ENCODE data around the gene FBXO11.
"Not testable (repeated sequence)": the region's sequence is repeated elsewhere in the genome, so short reads cannot be mapped to it uniquely, and the experiment has no call there.

Gene FBXO11

GRCh38 chr2:47906157-47907038 lies at the start of gene FBXO11:
TSS of gene FBXO11 (minus strand) at chr2:47906498. CDS start at chr2:47905720, 778 bp downstream.
- DNase-seq: peak; percentile 81

DNA sequence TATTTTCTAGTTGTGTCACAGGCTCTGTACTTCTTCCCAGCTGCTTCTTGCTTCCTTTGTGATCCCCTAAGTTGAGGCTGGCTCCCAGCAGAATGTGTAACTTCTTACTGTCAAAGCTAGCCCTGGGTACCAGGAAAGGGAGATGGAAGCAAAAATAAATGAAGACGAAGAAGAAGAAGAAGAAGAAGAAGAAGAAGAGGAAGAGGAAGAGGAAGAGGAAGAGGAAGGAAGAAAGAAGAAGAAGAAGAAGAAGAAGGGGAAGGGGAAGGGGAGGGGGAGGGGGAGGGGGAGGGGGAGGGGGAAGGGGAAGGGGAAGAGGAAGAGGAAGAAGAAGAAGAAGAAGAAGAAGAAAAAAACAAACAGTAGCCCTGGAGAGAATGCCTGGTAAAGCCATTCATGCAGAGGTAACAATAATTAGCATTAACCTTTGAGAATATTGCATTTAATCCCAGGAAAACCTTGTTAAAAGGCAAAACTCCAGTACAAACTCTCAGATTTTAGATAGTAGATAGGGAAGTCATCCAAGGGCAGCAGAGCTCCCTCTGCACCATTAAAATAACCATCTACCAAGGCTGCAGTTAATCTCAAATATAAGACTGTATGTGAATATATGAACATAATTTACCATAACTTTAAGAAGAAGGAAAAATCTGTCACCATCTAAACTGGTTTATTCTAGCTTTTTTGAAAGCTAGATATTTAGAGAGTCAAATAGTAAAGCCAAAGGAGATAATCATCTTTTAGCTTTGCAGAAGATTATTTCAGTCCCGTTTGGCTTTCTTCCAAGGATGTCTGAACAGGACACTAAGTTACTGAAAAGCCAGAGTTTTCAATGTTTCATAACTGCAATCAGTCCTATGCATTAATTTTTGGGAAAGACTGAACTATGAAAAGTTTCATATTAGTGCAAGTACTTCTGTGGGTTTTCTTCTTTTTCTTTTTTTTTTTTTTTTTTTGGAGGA lies 44.3 kb upstream of the FBXO11 start:
- DNase-seq: no peak

DNA sequence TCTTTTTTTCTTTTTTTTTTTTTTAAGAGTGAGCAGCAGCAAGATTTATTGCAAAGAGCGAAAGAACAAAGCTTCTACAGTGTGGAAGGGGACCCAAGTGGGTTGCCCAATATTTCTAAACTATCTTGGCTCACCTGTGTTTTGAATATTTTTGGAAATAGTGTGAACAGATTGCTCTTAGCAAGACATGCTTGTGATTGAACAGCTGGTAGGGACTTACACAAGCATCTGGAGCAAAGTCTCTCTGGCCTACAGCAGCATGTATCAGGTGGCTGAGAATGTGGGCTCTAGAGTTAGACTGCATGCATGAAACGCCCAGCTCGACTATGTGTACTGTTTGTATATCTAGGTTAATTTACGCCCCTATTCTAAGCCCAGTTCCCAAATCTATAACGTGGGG lies 40.3 kb upstream of the FBXO11 start:
- no peak for DNase-seq

- no peak for DNase-seq
Measured at GRCh38 chr2:47945046-47945781, 38.9 kb upstream of the FBXO11 start.

DNA sequence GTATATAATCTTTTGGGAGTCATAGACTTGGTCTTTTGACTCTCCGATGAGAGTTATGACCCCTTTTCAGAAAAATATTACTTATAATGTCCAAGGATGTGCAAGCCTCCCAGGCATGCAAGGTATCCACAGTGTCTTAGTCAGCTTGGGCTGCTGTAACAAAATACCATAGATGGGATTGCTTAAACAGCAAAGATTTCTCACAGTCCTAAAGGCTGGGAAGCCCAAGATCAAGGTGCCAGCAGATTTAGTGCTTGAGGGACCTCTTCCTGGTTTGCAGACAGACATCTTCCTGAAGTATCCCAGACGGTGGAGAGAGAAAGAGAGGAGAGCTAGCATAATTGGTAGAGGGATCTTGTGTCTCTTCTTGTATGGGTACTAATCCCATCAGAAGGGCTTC lies 35.6 kb upstream of the FBXO11 start:
- no peak for DNase-seq

DNA sequence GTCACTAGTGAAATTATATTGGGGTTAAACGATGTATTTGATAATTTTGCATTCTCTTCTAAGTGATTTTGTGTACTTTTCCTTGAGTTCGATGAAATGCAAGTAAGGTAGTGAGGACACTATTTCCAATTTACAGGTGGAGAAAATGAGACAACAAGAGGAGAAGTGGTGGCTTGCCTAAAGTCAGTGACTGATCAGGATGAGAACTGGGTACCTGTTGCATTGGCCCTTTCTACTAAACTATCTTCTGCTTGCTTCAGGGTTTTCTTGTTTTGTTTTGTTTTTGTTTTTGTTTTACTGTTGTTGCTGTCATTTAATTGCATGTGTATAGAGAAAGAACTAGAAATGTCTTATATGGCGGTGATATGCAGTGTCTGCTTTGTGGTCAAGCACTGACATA lies 31.4 kb upstream of the FBXO11 start:
- DNase-seq: no peak

DNA sequence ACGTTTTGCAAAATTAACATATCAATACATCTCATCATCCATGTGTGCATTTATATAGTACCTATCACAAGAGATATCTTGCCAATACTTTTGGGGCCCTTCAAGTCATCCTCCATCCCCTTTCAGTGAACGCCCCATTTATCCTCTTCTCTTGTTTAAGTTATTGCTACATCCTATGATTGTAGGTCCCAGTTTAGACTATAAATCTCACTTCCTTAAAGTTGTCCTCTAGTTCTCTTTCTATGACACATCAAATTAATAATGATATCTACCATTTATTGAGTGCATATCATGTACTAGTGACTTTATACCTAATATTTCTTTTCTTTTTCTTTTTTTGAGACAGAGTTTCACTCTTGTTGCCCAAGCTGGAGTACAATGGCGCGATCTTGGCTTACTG lies 28.8 kb upstream of the FBXO11 start:
- DNase-seq: no peak

GRCh38 chr2:47918043-47918442 lies 11.7 kb upstream of the FBXO11 start:
- no peak for DNase-seq

GRCh38 chr2:47917276-47917961 lies 11.1 kb upstream of the FBXO11 start:
- no peak for DNase-seq

GRCh38 chr2:47916412-47916811 lies 10.1 kb upstream of the FBXO11 start:
- DNase-seq: no peak

DNA sequence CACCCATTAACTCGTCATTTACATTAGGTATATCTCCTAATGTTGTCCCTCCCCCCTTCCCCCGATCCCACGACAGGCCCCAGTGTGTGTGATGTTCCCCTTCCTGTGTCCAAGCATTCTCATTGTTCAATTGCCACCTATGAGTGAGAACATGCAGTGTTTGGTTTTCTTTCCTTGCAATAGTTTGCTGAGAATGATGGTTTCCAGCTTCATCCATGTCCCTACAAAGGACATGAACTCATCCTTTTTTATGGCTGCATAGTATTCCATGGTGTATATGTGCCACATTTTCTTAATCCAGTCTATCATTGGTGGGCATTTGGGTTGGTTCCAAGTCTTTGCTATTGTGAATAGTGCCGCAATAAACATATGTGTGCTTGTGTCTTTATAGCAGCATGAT lies 4.4 kb upstream of the FBXO11 start:
- not testable (repeated sequence) for DNase-seq

GRCh38 chr2:47908682-47909081 lies 2.4 kb upstream of the FBXO11 start:
- no peak for DNase-seq

DNA sequence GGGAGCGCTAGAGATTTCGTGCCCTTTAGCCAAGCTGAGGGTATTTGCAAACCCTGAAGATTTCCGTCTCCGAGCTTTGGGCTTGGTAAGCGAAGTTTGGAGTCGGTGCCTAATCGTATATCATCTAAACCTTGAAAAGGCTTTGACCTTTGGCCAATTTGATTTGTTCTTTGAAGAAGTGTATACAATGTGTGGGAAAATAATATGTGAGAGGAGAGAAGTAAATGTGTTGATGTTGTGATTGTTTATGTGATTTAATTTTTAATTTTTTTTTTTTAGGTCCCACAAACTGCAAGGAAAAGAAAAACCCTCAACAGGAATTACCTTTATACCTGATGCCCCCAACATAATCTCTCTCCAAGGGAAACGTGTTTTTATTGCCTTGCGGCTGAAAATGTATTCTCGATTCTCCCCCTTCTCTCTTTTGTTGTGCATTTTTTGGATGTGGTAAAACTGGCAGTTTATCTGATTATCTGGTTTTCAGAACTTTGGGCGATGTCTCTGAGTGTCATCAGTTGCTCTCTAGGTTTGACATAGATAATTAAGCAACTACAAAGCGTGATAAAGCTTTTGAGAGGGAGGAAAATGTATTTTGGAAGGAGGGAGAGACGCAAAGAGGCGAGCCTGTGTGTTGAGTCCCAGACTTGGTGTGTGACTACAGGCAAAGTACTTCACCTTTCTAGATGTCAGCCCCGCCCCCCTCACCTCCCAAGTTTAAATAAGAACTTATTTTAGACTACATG lies 912 bp upstream of the FBXO11 start:
- peak; percentile 76 for DNase-seq

DNA sequence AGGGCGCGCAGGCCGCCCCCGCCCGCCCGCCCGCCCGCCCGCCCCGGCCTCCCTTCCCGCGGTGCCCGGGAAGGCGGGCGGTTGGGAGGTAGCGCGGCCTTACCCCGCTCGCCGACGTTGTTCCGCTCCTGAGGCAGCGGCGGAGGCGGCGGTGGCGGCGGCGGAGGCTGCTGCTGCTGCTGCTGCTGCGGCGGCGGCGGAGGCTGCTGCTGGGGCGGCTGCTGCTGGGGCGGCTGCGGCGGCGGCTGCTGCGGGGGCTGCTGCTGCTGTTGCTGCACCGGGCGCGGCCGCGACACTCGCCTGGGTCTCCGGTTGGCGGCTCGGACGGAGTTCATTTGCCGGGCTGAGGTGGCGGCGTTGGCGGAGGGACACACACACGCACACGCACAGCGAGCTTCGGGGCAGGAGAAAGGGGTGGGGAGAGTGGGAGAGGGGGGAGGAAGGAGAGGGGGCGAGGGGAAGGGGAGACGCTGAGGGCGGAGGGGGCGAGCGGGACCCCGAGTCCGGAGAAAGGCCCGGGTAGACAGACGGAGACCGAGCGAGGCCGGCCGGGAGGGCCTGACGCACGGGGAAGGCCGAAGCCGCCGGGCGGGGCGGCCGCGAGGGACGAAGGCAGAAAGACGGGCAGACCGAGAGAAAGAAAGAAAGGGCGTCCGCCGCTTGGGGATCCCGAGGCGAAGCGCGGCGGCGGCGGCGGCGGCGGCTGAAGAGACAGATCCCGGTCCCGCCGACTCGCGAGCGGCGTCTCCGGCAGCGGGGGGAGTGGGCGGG lies 727 bp downstream of the FBXO11 start:
- no peak for DNase-seq

- DNase-seq: no peak
Measured at GRCh38 chr2:47903781-47904490, 2.4 kb downstream of the FBXO11 start.

GRCh38 chr2:47901892-47902291 lies 4.4 kb downstream of the FBXO11 start:
- DNase-seq: not testable (repeated sequence)

DNA sequence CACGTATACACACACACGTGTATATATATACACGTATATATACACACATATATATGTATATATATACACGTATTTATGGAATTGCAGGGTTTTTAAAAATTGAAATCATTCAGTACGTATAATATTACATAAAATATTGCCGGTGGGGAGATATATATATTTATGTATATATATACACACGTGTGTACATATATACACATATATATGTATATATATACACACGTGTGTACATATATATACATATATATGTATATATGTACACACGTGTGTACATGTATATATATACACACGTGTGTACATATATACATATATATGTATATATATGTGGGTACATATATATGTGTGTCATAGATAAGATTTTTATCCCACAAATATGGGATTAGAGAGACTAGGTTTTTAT lies 5.4 kb downstream of the FBXO11 start:
- no peak for DNase-seq

DNA sequence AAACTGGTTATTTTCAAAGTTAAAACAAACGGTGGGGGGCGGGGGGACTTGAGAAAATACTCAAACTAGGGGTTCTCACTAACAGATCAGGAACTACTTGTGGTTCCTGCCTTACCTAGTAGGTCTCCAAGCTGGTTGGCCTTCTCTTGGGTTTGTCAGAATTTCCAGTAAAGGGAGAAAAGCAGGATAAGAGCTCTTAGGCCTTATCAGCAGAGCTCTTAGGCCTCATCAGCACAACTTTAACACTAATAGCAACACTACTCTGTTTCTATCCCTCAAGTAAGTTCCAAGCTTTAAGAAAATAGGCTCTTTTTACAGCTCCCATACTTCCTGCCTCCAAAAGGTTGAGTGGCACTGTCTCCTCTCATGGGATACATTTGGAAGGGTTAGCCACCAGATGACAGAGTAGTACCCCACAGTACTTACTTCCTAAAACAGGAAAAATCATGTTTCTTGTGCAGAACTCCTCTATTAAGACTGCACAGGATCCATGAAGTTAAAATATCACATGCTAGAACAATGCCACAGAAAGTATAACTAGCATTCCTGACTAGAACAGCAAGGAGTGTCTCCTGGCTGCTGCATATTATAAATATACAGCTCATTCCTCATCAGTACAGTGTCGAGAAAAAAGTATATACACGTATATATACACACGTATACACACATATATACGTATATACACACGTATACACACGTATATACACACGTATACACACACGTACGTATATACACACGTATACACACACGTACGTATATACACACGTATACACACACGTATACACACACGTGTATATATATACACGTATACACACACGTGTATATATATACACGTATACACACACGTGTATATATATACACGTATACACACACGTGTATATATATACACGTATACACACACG lies 6.1 kb downstream of the FBXO11 start:
- no peak for DNase-seq
